ENCODE data around the gene C2orf80.

DNA sequence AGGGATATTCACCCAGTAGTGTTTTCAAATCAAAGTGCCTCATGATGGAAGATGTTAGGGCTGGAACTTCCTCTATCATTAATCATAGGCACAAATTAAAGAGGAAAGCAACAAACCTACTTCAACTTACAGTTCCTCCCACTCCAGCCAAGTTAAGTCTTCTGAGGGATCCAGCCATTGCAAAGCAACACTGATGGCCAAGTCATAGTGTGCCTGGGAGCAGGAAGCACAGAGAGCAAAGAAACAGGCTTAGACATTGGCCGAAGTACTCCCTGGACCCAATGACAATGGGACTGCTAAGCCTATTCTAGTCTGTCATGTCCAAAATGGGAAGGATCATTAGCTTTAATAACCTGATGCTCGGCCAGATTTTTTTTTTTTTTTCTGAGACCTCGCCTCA lies 7.0 kb downstream of the C2orf80 start:
- TF ChIP-seq, protein P1, sequence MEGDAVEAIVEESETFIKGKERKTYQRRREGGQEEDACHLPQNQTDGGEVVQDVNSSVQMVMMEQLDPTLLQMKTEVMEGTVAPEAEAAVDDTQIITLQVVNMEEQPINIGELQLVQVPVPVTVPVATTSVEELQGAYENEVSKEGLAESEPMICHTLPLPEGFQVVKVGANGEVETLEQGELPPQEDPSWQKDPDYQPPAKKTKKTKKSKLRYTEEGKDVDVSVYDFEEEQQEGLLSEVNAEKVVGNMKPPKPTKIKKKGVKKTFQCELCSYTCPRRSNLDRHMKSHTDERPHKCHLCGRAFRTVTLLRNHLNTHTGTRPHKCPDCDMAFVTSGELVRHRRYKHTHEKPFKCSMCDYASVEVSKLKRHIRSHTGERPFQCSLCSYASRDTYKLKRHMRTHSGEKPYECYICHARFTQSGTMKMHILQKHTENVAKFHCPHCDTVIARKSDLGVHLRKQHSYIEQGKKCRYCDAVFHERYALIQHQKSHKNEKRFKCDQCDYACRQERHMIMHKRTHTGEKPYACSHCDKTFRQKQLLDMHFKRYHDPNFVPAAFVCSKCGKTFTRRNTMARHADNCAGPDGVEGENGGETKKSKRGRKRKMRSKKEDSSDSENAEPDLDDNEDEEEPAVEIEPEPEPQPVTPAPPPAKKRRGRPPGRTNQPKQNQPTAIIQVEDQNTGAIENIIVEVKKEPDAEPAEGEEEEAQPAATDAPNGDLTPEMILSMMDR (conservative IDR thresholded peaks at IDR 0.05; ENCODE audit: low read depth in 2 of 2), result no peak
- TF ChIP-seq, protein P2, sequence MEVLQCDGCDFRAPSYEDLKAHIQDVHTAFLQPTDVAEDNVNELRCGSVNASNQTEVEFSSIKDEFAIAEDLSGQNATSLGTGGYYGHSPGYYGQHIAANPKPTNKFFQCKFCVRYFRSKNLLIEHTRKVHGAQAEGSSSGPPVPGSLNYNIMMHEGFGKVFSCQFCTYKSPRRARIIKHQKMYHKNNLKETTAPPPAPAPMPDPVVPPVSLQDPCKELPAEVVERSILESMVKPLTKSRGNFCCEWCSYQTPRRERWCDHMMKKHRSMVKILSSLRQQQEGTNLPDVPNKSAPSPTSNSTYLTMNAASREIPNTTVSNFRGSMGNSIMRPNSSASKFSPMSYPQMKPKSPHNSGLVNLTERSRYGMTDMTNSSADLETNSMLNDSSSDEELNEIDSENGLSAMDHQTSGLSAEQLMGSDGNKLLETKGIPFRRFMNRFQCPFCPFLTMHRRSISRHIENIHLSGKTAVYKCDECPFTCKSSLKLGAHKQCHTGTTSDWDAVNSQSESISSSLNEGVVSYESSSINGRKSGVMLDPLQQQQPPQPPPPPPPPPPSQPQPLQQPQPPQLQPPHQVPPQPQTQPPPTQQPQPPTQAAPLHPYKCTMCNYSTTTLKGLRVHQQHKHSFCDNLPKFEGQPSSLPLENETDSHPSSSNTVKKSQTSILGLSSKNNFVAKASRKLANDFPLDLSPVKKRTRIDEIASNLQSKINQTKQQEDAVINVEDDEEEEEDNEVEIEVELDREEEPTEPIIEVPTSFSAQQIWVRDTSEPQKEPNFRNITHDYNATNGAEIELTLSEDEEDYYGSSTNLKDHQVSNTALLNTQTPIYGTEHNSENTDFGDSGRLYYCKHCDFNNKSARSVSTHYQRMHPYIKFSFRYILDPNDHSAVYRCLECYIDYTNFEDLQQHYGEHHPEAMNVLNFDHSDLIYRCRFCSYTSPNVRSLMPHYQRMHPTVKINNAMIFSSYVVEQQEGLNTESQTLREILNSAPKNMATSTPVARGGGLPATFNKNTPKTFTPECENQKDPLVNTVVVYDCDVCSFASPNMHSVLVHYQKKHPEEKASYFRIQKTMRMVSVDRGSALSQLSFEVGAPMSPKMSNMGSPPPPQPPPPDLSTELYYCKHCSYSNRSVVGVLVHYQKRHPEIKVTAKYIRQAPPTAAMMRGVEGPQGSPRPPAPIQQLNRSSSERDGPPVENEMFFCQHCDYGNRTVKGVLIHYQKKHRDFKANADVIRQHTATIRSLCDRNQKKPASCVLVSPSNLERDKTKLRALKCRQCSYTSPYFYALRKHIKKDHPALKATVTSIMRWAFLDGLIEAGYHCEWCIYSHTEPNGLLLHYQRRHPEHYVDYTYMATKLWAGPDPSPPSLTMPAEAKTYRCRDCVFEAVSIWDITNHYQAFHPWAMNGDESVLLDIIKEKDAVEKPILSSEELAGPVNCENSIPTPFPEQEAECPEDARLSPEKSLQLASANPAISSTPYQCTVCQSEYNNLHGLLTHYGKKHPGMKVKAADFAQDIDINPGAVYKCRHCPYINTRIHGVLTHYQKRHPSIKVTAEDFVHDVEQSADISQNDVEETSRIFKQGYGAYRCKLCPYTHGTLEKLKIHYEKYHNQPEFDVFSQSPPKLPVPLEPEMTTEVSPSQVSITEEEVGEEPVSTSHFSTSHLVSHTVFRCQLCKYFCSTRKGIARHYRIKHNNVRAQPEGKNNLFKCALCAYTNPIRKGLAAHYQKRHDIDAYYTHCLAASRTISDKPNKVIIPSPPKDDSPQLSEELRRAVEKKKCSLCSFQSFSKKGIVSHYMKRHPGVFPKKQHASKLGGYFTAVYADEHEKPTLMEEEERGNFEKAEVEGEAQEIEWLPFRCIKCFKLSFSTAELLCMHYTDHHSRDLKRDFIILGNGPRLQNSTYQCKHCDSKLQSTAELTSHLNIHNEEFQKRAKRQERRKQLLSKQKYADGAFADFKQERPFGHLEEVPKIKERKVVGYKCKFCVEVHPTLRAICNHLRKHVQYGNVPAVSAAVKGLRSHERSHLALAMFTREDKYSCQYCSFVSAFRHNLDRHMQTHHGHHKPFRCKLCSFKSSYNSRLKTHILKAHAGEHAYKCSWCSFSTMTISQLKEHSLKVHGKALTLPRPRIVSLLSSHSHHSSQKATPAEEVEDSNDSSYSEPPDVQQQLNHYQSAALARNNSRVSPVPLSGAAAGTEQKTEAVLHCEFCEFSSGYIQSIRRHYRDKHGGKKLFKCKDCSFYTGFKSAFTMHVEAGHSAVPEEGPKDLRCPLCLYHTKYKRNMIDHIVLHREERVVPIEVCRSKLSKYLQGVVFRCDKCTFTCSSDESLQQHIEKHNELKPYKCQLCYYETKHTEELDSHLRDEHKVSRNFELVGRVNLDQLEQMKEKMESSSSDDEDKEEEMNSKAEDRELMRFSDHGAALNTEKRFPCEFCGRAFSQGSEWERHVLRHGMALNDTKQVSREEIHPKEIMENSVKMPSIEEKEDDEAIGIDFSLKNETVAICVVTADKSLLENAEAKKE (CRISPR knock-in tag; IDR thresholded peaks at IDR 0.05), result no peak
- TF ChIP-seq, protein P3, sequence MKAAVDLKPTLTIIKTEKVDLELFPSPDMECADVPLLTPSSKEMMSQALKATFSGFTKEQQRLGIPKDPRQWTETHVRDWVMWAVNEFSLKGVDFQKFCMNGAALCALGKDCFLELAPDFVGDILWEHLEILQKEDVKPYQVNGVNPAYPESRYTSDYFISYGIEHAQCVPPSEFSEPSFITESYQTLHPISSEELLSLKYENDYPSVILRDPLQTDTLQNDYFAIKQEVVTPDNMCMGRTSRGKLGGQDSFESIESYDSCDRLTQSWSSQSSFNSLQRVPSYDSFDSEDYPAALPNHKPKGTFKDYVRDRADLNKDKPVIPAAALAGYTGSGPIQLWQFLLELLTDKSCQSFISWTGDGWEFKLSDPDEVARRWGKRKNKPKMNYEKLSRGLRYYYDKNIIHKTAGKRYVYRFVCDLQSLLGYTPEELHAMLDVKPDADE (IDR thresholded peaks at IDR 0.05), result no peak
- TF ChIP-seq POLR2AphosphoS5 (IDR thresholded peaks at IDR 0.05; ENCODE audit: low read depth) (no peak), EZH2 (IDR thresholded peaks at IDR 0.05; ENCODE audit: low read depth, unreplicated experiment) (no peak), CREB1 (CRISPR knock-in tag; IDR thresholded peaks at IDR 0.05; ENCODE audit: low read depth) (no peak), EZH2phosphoT487 (IDR thresholded peaks at IDR 0.05; ENCODE audit: unreplicated experiment) (no peak)
- TF ChIP-seq, protein P4, sequence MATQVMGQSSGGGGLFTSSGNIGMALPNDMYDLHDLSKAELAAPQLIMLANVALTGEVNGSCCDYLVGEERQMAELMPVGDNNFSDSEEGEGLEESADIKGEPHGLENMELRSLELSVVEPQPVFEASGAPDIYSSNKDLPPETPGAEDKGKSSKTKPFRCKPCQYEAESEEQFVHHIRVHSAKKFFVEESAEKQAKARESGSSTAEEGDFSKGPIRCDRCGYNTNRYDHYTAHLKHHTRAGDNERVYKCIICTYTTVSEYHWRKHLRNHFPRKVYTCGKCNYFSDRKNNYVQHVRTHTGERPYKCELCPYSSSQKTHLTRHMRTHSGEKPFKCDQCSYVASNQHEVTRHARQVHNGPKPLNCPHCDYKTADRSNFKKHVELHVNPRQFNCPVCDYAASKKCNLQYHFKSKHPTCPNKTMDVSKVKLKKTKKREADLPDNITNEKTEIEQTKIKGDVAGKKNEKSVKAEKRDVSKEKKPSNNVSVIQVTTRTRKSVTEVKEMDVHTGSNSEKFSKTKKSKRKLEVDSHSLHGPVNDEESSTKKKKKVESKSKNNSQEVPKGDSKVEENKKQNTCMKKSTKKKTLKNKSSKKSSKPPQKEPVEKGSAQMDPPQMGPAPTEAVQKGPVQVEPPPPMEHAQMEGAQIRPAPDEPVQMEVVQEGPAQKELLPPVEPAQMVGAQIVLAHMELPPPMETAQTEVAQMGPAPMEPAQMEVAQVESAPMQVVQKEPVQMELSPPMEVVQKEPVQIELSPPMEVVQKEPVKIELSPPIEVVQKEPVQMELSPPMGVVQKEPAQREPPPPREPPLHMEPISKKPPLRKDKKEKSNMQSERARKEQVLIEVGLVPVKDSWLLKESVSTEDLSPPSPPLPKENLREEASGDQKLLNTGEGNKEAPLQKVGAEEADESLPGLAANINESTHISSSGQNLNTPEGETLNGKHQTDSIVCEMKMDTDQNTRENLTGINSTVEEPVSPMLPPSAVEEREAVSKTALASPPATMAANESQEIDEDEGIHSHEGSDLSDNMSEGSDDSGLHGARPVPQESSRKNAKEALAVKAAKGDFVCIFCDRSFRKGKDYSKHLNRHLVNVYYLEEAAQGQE (IDR thresholded peaks at IDR 0.05; ENCODE audit: unreplicated experiment), result no peak

All from GM23338 (cell line).